ENCODE measurements around the gene CLIP1.
A peak's percentile ranks its signal among the peaks of the same experiment; 100 is the strongest.
"Not testable (repeated sequence)": the region's sequence is repeated elsewhere in the genome, so short reads cannot be mapped to it uniquely, and the experiment has no call there.

Gene CLIP1

DNA sequence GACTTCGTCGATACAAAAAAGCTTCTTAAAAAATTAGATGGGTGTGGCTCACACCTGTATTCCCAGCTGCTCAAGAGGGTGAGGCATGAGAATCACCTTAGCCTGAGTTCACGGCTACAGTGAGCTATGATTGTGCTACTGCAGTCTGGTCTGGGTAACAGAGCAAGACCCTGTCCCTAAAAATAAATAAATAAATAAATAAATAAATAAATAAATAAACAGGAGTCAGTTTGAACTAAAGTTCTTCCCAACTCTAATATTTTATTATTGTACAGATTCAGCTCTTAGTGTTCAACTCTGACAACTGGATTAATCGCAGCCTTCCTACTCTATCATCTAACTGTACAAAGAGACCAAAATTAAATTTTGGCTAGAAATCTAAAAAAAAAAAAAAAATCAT lies 12.7 kb upstream of the CLIP1 start:
- DNase-seq (ENCODE audit: low read depth) = no peak

DNA sequence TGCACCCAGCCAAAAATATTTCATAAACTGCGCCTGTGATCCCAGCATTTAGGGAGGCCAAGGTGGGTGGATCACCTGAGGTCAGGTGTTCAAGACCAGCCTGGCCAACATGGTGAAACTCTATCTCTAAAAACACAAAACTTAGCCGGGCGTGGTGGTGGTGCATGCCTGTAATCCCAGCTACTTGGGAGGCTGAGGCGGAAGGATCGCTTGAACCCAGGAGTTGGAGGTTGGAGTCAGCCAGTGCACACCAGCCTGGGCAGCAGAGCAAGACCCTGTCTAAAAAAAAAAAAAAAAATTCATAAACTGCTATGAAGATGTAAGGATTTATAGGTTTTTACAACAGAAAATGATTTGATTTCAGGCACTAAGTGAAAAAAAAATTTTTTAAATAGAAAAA lies 6.6 kb upstream of the CLIP1 start:
- not testable (repeated sequence) for DNase-seq (ENCODE audit: low read depth)

DNA sequence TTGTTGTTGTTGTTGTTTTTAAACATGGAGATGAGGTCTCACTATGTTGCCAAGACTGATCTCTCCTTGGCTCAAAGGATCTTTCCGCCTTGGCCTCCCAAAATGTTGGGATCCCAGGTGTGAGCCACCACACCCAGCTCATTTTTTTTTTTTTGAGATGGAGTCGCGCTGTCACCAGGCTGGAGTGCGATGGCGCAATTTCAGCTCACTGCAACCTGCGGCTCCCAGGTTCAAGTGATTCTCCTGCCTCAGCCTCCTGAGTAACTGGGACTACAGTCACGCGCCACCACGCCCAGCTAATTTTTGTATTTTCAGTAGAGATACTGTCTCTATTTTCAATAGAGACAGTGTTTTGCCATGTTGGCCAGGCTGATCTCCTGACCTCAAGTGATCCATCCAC lies 4.9 kb upstream of the CLIP1 start:
- DNase-seq (ENCODE audit: low read depth) = no peak

DNA sequence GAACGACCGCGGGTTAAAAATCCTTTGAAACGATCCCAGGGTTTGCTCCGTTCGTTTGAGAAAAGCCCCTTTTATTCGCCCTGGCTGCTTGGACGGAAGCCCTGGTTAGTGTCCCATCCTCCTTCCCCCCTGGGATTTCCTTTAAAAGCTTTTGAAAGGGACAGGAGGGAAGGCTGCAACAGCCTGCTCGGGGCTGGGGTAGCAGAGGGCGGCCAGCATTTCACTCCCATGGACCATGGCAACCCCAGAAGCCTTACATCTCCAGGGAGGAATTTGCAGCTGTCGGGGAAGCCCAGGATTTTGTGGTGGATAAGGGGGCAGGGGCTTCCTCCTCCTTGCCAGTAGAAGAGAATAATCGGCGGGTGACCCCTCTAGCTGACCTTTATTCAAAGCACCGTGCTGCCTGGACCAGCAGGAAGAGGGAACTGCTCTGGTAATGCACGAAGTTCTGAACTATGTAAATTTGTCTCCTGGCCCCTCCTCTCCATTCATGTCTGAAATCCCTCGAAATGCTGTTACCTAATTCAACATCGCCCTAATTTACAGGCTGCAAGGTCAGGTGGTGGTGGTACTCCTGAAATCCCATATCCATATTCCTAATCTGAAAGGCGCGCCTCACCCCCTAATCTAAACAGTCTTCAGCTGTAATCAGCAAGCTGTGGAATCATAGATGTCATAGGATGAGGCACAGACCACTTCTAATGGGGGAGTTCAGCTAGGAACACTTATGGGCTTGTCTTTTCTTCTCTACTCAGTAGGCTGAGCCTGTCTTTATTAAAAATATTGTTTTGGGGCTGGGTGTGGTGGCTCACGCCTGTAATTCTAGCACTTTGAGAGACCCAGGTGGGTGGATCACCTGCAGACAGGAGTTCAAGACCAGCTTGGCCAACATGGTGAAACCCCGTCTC lies 1.0 kb upstream of the CLIP1 start:
- DNase-seq (ENCODE audit: low read depth) = no peak

DNA sequence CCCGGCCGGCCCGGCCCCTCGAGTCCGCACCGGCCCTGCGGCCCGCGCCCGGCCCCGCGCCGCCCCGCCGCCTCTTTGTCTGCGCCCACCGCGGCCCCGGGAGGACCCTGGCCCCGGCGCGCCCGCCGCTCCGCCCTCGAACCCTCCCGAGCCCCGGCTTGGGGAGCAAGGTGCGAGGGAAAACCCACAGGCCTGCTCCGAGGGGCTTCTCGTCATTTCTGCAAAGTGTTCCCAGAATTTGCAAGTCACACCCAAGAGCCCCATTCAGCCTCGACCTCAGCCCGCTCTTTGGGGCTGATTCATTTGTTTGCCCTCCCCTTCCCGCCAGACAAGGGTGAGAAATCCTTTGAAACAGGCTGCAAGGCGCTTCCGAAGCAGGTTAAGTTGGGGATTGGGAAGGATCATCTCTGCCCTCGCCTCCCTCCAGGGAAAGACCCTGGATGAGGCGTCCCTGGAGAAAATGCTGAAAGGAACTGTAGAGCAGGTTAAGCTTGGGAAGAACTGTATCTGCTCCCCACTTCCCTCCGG lies 325 bp upstream of the CLIP1 start:
- no peak for DNase-seq (ENCODE audit: low read depth)

DNA sequence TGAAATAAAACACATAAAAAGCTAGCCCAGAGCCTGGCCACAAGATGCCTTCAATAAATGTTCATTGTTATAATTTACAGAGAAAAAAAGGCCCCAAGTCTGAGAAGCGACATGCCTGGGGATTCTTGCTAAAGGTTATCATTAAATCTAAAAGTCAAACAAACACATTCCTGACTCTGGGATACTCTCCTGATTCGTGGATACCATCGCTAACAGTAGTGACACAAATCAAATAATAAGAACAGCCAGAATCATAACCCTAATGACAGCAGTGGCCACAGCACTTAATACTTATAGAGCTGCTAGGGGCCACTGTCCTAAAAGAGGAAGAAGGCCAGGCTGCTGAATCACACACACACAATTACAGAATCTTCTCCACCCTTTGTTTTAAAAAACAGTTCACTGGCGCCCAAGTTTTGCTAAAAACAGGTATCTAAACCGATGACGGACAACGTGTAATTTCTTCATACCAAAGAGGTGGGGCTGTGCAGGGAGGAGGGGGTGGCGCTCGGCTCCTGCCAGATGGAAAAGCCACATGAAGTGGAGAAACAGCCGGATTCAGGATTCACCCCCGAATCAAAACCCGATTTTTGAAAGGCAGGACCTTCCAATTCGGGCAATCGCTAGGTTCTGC lies 1.2 kb downstream of the CLIP1 start:
- no peak for DNase-seq (ENCODE audit: low read depth)

DNA sequence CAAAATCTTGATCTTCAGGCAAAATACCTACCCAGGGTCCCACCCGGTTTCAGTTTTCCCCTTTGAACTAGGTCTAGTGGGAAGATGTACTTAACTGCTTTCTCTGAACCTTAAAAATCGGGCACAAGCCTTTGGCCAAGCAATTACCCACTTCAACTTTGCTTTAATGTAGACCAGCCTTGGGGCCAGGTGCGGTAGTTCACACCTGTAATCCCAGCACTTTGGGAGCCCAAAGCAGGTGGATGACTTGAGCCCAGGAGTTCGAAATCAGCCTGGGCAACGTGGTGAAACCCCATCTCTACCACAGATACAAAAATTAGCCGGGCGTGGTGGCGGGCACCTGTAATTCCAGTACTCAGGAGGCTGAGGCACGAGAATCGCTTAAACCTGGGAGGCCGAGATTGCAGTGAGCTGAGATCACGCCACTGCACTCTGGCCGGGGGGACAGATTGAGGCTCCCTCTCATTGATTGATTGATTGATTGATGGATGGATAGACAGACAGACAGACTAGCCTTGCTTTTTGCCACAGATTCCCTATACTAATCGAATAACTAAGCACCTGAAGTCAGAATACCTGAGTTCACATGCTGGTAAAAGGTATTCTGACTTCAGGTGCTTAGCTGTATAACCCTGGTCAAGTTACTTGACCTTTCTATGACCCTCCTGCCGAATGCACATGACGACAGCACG lies 1.9 kb downstream of the CLIP1 start:
- DNase-seq (ENCODE audit: low read depth) = no peak

DNA sequence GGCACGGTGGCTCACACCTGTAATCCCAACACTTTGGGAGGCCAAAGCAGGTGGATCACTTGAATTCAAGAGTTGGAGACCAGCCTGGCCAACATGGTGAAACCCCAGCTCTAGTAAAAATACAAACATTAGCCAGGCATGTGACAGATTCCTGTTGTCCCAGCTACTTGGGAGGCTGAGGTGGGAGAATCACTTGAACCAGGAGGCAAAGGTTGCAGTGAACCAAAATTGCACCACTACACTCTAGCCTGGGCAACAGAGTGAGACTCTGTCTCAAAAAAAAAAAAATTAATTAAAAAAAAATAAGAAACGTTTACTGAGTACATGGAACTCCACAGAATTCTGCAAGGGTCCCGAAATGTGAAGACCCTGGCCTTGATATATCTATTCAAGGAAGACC lies 3.4 kb downstream of the CLIP1 start:
- not testable (repeated sequence) for DNase-seq (ENCODE audit: low read depth)

DNA sequence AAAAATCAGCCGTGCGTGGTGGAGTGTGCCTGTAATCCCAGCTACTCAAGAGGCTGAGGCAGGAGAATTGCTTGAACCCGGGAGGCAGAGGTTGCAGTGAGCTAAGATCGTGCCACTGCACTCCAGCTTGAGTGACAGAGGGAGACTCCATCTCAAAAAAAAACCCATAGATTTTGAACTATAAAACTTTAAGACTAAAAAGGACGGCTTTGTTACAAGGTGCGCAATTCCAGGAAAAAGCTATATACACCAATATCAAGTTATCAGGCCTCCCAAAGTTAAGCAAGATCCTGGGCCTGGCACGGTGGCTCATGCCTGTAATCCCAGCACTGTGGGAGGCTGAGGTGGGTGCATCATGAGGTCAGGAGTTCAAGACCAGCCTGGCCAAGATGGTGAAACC lies 6.8 kb downstream of the CLIP1 start:
- not testable (repeated sequence) for DNase-seq (ENCODE audit: low read depth)

DNA sequence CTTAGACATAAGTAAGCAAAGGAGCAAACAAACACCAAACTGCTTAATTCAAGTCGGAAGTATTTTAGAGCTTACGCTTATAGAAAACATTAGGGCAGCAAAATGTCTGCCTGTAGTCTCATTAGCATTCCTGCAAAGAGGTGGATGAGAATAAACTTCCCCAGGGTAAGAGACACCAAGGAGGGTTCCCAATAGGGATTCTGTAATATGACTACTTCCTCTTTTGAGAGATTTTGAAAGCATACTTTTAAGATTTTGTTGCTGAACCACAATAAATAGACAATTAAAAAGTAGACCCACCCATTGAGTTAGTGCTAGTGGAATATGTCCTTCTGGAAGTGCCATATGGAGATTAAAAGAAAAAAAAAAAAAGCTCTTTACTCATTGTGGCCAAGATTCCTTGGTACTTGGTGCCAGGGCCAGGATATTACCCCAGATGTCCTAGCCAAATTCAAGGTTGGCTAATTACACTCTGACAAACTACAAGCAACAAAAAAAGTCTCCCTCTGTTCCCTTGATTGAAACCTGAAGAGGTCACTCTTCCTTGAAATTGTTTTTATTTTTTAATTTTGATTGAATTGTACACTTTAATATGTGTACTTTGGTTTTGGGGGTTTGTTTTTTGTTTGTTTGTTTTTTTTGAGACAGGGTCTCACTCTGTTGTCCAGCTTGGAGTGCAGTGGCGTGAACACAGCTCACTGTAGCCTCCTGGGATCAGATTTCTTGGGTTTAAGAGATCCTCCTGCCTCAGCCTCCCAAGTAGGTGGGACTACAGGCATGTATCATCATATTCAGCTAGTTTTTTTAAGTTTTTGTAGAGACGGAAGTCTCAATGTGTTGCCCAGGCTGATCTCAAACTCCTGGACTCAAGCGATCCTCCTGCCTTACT lies 8.7 kb downstream of the CLIP1 start:
- DNase-seq (ENCODE audit: low read depth) = no peak

DNA sequence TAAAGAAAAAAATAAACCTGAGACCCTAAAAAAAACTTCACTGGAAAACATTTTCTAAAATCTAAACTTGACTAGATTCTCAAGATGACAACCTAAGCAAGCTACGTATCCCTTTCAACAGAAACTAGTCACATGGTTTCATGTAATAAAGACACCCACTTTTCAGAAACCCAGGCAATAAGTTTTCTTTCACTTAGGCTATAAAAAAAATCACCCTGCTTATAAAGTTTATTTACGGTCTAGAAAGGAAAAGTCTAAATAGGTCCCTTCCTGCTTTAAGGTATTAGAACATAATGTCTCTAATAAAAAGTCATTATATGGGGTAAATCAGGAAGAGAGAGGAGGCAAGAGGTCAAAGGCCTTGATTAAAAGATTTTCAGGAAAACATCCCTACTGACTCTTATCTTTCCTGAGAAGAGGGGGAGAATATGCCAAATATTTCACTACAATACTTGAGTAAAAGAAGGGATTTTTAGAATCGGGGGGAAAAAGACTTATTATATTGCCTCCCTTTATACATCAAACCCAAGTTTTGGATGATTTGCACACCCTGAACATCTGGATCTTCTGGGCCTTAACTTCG lies 9.5 kb downstream of the CLIP1 start:
- no peak for DNase-seq (ENCODE audit: low read depth)

DNA sequence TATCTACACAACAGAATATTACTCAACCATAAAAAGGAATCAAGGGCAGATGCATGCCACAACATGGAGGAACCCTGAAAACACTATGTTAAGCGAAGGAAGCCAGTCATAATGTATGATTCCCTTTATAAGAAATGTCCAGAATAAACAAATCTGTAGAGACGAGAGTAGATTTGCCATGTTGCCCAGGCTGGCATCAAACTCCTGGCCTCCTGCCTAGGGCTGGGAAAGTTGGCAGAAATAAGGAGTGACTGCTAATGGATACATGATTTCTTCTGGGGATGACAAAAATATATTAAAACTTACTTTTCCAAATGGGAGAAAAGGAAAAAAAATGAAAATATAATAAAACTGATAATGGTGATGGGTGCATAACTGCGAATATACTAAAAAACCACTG lies 10.9 kb downstream of the CLIP1 start:
- DNase-seq (ENCODE audit: low read depth) = no peak

DNA sequence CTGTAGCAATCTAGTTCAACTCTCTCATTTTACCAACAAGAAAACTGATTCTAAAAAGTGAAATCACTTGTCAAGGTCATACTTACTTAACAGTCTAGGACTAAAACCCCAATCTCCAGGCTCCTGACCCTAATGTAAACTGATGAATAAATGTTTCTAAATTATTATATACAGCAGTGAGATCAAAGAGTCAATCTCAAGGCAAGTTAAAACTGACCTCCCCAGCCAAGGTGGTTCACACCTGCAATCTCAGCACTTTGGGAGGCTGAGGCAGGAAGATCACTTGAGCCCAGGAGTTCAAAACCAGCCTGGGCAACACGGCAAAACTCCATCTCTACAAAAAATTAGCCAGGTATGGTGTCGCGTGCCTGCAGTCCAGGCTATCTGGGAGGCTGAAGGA lies 15.3 kb downstream of the CLIP1 start:
- DNase-seq (ENCODE audit: low read depth) = no peak

DNA sequence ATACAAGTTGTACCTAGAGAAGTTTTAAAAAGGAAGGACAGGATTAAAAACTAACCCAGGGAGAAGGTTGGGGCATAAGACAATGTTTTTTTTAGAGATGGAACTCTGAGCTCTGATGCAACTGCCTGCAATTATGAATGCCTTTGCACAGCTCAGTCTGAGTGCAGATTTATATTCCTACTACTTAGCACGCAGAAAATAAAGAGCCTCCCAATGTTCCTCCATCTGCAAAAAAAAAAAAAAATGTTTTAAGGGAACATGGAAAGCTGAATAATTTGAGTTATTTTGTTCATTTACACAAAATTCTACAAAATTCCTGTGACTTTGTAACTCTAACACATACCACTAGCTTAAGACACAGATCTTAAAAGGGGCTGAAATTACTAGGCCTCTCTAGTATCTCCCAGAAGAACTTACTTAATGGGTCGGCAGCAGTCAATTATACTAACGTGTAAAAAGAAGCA lies 15.7 kb downstream of the CLIP1 start:
- no peak for DNase-seq (ENCODE audit: low read depth)

DNA sequence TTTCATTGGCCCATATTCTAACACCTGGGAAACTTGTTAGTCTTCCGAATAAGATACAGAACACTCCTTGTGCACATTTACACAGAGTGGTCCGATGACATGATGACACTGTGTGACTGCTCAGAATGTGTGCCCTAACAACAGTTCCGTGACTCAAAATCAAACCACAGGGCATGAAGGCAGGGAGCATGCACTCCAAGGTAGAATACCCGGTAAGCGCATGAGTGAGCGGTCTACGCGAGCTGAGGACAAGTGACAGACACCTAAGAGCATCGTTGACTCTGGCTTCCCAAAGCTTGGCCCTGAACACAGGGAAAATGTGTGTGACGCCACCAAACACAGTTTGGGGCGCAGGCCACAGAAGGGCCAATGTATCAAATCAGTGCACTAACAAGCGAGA lies 18.6 kb downstream of the CLIP1 start:
- DNase-seq (ENCODE audit: low read depth) = no peak

DNA sequence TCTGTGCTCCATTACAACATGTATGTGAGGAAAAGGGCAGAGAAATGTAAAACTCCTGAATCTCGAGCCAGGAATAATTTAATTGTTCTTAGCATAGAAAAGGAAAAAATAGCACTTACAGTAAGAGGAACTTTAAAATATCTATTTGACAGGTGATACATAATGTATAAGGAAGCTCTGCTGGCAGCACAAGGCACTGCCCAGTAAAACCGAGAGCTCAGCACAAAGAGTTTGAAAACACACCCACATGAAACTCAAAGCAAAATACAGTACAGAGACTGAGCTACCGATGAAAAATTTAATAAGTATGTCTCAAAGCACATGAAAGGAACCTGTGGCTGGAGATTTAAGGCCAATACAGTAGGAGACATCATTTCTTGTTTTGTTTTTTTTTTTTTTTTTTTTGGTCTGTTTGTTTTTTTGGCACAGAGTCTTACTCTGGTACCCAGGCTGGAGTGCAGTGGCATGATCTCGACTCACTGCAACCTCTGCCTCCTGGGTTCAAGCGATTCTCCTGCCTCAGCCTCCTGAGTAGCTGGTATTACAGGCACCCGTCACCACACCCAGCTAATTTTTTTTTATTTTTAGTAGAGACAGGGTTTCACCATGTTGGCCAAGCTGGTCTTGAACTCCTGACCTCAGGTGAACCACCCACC lies 19.2 kb downstream of the CLIP1 start:
- DNase-seq (ENCODE audit: low read depth) = no peak

DNA sequence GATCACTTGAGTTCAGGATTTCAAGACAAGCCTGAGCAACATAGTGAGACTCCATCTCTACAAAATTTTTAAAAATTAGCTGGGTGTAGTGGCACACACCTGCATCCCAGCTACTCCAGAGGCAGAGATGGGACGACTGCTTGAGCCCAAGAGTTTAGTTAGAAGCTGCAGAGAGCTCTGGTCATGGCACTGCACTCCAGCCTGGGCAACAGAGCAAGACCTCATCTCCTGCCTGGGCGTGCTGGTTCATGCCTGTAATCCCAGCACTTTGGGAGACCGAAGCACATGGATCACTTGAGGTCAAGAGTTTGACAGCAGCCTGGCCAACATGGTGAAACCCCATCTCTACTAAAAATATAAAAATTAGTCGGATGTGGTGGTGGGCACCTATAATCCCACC lies 20.2 kb downstream of the CLIP1 start:
- DNase-seq (ENCODE audit: low read depth) = no peak

DNA sequence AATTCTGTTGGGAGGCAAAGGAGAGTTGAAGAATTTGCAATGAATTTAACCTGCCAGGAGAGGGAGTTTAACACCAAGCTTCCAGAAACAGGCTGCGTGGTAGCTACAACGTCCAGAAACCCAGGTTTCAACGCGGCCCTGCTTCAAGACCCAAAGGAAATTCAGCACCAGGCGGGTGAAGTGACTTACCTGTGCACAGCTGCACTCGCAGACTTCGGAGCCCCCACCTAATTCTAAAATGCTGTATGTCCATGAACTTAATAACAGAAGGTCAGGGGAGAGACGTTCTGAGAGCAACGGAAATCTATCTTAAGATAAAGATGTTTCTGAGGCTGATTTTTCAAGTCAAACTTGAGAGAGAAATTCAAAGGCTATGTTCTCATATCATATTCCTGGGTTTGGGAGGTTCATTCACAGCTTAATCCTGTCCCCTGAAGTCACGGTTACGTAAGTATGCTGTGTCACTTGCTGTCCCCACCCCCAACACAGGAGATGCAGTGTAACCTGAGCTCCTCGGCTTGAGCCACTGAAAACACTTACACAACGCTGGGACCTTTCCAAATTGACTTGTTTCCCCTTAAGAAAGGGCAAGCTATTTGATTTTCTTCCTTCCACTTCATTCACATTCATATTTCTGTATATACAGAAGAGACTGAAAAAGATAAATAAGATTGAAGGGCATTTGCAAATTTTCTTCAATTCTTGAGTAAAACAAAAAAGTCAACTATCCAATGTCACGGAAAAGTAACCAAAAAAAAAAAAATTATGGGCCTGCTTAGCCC lies 22.7 kb downstream of the CLIP1 start:
- peak; percentile 39 for DNase-seq (ENCODE audit: low read depth)

DNA sequence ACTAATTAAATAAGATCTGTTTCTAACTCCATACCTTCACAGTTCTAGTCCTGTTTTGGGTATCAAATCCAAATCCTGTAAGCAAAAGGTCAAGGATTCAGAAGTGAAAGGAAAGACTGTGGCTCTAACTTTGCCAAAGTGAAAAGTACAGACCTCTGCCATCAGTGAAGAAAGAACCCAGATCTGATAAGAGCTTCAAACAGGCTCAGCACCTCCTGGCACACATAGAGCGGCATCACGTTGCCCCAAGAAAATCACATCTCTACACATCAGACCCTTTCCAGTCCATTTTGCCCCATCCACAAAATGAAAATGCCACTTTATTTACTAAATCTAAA lies 23.2 kb downstream of the CLIP1 start:
- no peak for DNase-seq (ENCODE audit: low read depth)

DNA sequence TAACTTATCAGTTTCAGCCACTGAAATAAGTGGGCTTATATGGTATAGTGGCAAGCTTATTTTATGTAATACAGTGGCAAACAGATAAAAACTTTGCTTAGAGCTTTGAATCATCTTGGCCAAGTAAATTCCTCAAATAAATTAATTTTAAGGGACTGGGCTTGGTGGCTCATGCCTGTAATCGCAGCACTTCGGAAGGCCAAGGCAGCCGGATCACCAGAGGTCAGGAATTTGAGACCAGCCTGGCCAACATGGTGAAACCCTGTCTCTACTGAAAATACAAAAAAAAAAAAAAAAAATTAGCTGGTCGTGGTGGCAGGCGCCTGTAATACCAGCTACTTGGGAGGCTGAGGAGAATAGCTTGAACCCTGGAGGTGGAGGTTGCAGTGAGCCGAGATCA lies 24.5 kb downstream of the CLIP1 start:
- not testable (repeated sequence) for DNase-seq (ENCODE audit: low read depth)
